ENCODE results near the gene IRF3.

Gene IRF3, protein sequence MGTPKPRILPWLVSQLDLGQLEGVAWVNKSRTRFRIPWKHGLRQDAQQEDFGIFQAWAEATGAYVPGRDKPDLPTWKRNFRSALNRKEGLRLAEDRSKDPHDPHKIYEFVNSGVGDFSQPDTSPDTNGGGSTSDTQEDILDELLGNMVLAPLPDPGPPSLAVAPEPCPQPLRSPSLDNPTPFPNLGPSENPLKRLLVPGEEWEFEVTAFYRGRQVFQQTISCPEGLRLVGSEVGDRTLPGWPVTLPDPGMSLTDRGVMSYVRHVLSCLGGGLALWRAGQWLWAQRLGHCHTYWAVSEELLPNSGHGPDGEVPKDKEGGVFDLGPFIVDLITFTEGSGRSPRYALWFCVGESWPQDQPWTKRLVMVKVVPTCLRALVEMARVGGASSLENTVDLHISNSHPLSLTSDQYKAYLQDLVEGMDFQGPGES

DNA sequence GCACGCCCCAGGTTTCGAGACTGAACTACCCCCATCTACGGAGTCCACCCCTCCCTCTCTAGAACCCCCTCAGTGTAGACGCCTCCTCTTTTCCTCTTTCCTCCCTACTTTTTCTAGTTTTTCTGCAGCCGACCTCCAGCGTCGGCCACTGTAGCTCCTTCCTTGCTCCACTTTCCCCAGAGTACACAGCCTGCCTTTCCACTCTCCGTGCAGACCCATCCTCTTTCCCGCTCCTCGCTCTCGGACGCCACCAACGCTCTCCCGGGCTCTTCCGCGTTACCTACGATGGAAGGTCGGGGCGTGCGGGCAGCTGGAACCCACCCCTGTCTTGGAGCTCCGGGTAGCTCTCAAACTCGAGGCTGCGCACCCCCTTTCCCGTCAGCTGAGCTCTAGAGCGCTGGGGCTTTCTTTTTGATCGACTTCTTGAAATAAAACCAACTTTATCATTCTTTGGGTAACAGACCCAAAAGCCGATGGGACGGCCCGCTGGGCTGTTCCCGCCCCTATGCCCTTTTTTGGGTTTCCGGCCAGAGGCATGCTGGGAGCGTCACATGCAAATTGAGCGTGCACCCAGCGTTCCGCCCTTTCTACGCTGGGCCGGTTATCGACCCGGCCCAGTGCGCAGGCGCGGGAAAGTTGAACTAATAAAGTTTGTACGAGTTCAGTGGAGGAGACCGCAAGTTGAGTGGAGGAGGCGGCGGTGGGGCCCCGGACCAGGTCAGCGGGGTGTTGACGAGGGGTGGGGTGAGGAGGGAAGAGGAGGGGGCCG is at the start of gene IRF3, which contains the start of gene BCL2L12:
IRF3 (minus strand) TSS at position 507 of the 769 bp plus-strand sequence. CDS start 1,019 bp downstream, outside the sequence.
BCL2L12 (plus strand) TSS at position 583 of the 769 bp plus-strand sequence. CDS start 760 bp downstream, outside the sequence.
- peak; percentile 98 for DNase-seq (ENCODE audit: low read depth)

DNA sequence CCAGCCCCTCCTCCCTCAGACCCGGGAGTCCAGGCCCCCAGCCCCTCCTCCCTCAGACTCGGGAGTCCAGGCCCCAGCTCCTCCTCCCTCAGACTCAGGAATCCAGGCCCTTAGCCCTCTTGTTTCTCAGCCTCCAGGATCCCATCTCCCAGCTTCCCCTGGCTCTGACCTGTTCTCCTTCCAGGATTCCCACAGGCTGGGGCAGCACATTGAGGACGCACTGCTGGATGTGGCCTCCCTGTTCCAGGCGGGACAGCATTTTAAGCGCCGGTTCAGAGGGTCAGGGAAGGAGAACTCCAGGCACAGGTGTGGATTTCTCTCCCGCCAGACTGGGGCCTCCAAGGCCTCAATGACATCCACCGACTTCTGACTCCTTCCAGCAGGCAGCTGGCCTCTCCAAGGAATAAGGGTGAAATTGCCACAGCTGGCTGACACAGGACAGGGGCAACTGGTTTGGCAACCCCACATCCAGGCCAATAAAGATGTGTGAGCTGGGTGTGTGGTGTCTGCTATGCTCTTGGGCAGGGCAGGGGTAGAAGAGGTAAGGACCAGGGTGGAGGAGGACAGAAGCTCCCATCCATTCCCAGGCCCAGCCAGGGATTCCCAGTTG is 47.7 kb upstream of the IRF3 start:
- no peak for DNase-seq (ENCODE audit: low read depth)

DNA sequence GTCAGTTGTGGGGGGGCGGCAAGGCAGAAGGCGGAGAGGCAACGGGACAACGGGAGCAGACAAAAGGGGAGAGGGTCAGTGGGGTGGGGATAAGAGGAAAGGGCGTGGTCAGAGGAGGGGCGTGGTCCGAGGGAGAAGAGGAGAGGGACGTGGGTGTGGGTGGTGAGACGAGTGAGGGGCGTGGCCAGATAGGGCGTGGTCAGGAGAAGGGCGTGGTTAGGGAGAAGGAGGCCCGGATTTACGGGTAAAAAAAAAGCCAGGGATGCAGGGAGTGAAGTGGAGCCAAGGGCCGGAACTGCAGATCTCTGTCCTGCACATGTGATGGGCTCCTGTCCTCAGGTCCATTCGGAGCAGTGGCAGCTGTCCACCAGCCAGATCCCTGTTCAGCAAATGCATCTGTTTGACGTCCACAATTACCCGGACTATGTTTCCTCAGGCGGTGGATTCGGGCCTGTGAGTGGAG is 46.8 kb upstream of the IRF3 start:
- DNase-seq (ENCODE audit: low read depth) = no peak

DNA sequence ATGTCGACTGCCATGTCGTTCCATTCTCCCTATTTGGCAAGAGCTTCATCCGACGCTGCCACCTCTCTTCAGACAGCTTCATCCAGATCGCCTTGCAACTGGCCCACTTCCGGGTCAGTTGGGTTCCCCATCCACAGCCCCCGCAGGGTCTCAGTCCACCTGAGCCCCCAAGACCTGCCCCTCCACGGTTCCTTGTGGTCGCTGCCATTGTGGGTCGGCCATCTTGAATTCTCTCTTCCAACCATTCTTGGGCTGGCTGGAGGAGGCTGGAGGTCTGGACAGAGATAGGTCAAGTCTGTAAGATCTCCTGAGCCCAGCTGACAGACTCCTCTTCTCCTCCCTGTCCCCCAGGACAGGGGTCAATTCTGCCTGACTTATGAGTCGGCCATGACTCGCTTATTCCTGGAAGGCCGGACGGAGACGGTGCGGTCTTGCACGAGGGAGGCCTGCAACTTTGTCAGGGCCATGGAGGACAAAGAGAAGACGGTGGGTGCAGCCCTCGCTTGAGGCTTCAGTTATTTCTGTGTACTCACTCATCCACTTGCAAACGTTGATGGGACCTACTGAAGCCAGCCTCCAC is 44.8 kb upstream of the IRF3 start:
- DNase-seq (ENCODE audit: low read depth) = no peak

DNA sequence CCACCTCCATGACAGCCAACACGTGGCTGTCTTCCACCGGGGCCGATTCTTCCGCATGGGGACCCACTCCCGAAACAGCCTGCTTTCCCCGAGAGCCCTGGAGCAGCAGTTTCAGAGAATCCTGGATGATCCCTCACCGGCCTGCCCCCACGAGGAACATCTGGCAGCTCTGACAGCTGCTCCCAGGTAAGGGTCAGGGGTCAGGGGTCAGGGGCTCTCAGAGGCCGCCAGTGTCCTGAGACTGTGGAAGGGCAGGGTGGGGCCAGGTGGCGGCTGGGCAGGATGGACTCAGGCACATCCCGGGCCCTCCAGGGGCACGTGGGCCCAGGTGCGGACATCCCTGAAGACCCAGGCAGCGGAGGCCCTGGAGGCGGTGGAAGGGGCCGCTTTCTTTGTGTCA is 40.3 kb upstream of the IRF3 start:
- no peak for DNase-seq (ENCODE audit: low read depth)

DNA sequence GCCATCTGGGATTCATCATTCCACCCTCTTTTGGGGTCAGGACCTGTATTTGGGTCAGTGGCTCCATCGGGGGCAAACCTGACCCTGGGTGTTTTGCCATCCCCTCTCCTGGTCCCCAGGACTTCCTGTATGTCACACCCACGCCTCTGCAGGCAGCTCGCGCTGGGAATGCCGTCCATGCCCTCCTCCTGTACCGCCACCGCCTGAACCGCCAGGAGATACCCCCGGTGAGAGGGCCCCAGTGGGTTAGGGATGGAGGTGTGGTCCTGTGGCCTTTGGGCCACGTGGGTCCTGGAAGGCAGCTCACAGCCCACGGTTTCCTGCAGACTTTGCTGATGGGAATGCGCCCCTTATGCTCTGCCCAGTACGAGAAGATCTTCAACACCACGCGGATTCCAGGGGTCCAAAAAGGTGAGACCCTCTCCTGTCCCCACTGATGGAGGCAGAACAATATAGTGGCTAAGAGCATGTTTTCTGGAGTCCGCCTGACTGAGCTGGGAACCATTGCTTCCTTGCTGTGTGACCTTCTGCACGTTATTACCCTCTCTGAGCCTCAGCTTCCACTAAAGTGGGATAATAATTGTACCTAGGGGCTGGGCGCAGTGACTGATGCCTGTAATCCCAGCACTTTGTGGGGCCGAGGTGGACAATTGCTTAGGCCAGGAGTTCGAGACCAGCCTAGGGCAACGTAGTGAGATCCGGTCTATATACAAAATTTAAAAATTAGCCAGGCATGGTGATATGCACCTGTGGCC is 39.4 kb upstream of the IRF3 start:
- no peak for DNase-seq (ENCODE audit: low read depth)

DNA sequence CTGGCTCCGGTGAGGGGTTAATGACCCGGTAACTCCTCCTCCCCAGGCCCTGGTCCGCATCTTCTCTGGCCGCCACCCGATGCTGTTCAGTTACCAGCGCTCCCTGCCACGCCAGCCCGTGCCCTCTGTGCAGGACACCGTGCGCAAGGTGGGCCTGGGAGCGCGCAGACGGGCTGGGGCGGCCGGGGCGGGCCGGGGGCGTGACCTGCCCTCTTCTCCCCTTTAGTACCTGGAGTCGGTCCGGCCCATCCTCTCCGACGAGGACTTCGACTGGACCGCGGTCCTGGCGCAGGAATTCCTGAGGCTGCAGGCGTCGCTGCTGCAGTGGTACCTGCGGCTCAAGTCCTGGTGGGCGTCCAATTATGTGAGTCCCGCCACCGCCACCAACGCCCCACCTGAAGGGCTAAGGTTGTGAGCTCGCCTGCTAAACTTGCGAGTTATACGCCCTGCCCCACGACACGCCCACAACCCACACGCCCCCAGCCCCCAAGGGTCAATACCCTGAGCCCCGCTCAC is 35.7 kb upstream of the IRF3 start:
- no peak for DNase-seq (ENCODE audit: low read depth)

DNA sequence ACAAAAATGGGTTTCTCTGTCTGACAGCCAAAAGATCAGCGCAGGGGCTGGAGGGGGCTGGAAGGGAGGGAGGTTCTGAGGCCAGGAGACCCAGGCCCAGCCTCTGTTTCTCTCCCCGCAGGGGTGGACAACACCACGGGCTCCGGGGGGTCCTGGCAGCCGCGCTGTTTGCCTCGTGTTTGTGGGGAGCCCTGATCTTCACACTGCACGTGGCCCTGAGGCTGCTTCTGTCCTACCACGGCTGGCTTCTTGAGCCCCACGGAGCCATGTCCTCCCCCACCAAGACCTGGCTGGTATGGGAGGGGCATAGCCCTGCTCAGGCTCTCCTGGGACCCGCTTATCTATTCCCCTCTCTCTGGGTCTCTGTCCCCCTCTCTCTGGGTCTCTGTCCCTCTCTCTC is 34.9 kb upstream of the IRF3 start:
- no peak for DNase-seq (ENCODE audit: low read depth)

DNA sequence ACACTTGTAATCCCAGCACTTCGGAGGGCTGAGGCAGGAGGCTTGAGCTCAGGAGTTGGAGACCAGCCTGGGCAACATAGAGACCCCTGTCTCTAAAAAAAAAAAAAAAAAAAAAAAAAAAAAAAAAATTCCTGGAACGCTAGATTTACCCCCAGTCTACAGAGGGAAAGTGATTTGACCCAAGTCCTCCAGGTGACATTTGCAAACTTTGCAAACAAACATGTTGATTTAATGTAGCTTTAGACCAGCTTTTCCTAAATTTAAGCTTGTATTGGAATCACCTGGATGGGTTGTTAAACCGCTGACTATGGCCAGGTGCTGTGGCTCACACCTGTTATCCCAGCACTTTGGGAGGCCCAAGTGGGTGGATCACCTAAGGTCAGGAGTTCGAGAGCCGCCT is 33.7 kb upstream of the IRF3 start:
- DNase-seq (ENCODE audit: low read depth) = no peak

DNA sequence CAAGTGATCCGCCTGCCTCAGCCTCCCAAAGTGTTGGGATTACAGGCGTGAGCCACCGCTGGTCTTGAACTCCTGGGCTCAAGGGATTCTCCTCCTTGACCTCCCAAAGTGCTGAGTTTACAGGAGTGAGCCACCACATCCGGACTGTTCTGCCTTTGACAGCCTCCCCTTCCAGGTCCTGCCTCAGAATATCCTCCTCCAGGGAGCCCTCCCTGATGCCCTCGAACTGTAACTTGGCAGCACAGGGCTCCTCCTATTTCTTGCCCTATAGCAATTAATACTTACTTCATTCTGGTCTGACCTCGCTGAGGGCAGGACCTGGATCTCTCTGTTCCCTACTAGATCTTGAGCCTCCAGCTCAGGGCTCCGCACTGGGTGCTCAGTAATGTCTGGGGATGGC is 31.2 kb upstream of the IRF3 start:
- no peak for DNase-seq (ENCODE audit: low read depth)

DNA sequence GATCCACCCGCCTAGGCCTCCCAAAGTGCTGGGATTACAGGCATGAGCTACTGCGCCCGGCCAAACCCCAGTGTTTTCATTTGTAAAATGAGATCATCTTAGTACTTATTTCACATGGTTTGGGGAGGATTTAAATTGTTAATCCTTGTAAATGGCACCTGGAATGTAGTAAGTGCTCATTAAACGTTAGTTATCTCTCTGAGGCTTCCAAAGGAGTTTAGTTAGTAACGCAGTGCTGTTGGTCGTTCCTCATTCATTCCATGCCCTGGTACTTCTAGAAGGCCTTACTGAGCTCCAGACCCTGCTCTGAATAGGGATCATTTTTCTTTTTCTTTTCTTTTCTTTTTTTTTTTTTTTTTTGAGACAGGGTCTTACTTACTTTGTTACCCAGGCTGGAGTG is 30.5 kb upstream of the IRF3 start:
- no peak for DNase-seq (ENCODE audit: low read depth)

DNA sequence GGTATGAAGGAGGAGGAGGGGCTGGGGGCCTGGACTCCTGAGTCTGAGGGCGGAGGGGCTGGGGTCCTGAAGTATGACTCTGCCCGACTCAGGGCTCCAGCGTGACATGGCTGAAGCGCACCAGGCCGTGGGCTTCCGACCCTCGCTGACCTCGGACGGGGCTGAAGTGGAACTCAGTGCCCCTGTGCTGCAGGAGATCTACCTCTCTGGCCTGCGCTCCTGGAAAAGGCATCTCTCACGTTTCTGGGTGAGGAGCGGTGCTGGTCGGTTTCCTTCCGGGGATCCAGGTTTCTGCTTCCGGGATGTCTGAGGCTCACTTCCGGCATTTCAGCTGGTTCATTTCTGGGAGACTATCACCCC is 26.5 kb upstream of the IRF3 start:
- no peak for DNase-seq (ENCODE audit: low read depth)

DNA sequence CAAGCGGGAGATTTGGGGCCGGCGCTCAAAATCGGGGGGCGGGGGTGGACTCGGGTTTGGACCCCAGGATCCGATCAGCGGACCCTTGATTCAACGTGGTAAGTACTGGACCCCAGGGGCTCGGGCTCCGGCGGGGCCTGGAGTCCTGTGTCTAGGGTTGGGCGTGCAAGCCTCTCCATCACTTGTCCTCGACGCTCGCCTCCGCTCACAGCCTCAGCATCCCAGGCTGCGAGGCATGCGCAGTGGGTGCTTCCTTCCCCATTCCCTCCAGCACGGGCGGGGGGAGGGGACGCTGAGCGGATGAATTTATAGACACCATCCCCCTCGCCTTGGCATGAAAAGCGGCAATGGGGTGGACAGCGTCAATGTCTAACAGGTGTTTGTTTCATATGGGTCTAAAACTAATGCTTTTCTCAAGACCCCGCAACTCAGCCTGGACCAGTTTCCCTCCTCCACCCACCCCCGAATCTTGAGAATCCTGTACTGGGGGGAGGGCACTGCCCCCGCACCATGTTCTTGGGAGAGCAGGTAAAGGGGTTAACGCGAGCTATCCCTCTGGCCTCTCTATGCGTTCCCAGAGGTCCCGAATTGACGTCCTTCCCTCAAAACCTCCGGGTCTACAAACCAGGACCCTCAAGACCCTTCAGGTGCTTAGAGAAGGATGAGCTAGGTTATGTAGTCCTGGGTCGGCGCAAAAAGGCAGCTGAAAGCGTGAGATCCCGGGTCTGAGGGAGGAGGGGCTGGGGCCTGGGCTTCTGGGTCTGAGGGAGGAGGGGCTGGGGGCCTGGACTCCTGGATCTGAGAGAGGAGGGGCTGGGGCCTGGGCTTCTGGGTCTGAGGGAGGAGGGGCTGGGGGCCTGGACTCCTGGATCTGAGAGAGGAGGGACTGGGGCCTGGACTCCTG is 25.8 kb upstream of the IRF3 start:
- DNase-seq (ENCODE audit: low read depth) = no peak

DNA sequence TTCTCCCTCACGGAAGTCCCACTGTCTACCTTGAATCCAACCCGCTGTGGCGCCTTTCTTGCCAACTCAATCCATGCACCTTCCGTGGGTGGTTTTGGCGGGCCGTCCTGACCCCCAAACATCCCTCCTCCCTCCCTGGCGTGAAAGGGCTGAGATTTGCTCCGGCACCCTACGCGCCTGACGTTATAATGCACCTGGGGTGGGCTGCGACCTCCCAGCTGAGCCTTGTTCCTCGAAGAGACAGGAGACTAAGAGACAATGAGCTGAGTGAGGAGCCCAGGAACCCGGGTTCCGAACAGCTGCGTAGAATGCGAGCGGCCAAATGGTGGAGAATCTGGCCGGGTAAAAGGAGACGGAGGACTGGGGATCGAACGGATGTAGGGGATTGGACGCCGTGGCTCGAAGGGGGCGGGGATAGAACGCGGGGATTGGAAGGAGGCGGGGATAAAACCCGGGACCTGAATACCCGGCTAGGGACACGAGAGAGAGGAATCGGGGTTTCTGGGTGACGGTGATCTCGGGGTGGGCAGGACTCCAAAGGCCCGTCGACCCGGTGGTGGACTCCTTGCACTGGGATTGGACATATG is 25.1 kb upstream of the IRF3 start, which contains the start of gene CPT1C:
CPT1C (plus strand) TSS at position 461 of the 587 bp plus-strand sequence. CDS start 1,137 bp downstream, outside the sequence.
- DNase-seq (ENCODE audit: low read depth) = peak; percentile 61

DNA sequence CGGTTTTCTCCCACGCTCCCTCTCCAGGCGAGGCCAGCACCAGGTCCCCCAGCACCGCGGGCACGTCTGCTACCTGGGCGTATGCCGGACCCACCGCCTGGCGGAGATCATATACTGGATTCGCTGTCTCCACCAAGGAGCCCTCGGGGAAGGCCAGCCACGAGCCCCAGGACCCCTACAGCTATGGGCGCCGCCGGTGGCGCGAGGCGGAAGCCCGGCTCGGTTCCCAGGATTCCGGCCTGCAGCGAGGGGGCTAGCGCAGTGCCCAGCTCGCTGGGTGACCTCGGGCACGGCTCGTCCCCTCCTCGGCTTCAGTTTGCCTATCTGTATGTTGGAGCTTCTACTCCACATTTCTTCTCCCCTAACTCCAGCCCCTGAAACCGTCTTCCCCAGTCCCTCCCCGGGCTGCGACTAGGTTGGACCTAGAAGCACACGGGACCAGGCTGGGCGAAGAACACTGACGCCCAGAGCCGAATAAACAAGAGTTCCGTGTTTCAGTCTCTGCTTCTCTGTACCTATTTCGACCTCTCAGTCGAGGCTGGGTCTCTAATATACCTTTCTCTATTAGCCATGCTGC is 24.5 kb upstream of the IRF3 start:
- DNase-seq (ENCODE audit: low read depth) = no peak

DNA sequence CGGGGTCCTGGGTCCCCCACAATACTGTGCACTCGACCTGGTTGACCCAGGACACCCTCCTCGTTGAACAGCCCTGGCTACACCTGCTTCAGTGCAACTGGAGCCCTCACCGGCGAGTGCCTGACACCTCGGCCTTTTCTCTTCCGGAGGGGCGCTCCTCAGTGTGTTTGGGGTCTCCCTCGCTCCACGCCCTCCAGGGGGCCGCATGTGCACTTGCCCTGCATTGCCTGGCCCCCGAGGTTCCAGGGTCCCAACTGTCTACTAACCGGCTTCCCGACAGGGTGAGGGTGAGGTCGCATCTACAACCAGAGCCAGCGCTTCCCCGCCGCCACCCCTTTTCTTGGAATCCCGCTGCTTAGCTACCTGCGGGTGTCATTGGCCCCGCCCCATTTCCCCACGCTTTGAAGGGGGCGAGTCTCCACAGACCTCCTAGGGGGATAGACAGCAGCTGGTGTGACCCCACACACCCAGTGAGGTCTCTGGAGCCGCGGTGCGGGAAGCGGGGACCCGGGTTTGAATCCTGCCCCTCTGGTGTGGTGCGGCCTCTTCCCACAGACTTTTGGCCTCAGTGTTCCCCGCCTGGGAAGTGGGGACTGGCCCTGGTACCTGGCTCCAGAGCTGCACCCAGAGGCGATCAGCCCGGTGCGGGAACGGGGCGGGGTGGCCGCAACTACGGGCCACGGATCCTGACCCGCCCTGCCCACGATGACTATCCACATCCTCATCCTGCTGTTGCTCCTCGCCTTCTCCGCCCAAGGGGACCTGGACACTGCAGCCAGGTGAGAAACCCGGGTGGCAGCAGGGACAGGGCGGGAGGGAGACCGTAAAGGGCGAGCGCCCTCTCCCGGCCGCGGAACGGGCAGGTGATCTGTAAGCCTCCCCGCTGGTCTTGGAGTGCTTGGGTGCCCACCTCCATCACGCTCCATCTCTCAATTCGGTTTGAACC is 23.7 kb upstream of the IRF3 start, which contains the start of gene ADM5:
ADM5 (plus strand) TSS at position 462 of the 946 bp plus-strand sequence; CDS start at position 706, 244 bp downstream.
- DNase-seq (ENCODE audit: low read depth) = no peak

DNA sequence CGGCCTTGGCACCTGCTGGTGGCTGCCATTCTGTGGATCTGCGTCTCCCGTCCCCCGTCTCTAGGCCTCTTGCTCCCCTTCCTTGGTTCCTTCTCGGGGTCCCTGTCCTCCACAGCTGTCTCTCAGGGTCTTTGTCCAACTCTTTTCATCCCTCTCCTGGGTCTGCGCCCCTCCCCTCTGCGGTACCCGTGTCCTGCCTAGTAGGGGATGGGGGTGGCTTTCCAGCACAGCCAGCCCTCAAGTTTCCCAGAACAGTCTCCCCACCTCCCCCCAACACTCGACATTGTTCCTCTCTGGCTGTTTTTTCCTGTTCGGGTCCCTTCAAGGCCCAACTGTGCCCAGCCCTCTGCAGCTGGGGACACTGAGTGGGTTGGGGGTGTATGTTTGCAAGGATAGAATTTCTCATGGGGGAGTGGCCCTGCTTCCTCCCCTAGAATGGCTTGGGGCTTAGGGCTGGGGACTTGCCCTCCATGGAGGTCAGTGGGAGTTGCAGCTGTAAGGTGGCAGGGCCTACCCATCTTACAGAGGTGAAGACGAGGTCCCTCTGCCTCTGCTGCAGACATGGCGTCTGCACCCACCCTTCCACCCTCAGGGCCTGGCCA is 23.0 kb upstream of the IRF3 start:
- no peak for DNase-seq (ENCODE audit: low read depth)
